PC-3 (cell line): ENCODE data around the gene DHX34.

Experiments used
- CTCF ChIP-seq: fragments of 300-600 bp; sonication (generic); conservative IDR thresholded peaks from 2 replicates; pipeline ENCODE4 v1.5.1; 2017; ENCODE audit warnings: antibody characterized with exemption, low read depth, mild to moderate bottlenecking, low read length
- EZH2 ChIP-seq: fragments of 300-600 bp; sonication (generic); IDR thresholded peaks from one replicate; pipeline ENCODE4 v1.6.1; 2017; ENCODE audit warnings: antibody characterized with exemption, mild to moderate bottlenecking, low read length; ENCODE audit not compliant: unreplicated experiment

GRCh38 chr19:47344425-47344824 is 4.7 kb upstream of the DHX34 start:
- TF ChIP-seq CTCF (no peak), EZH2 (no peak)
